HepG2 (cell line): ENCODE results near the gene C11orf24. TPM values are rescaled to one million over a fixed set of nuclear protein-coding genes. Genes with fewer than 3 reads are reported as not detected.

Source experiments
- AHR ChIP-seq: IDR thresholded peaks from 2 replicates; pipeline ENCODE4 v1.6.1; 2018; ENCODE audit warnings: missing genetic modification reagents, missing compliant biosample characterization
- CEBPB ChIP-seq: IDR thresholded peaks from 2 replicates; pipeline ENCODE4 v1.6.1; 2011; ENCODE audit warnings: low read depth, low read length, improper control_type of control experiment, borderline replicate concordance
- CREBL2 ChIP-seq: sonication (generic); formaldehyde crosslinking; IDR thresholded peaks from 2 replicates; pipeline ENCODE4 v1.8.1; 2023; ENCODE audit warnings: missing genetic modification reagents, mild to moderate bottlenecking, borderline replicate concordance
- E2F2 ChIP-seq: sonication (generic); formaldehyde crosslinking; IDR thresholded peaks from 2 replicates; pipeline ENCODE4 v1.4.0; 2020; ENCODE audit warnings: missing genetic modification reagents, borderline replicate concordance
- HNF4G ChIP-seq, 2 experiments: sonication (generic) in 1 of 2; formaldehyde crosslinking in 1 of 2; IDR thresholded peaks; 2 replicates each; pipeline versions ENCODE4 v1.4.0 to v1.6.1; 2011 to 2020; ENCODE audit warnings: borderline replicate concordance in 2 of 2, low read depth in 2 of 2, mild to moderate bottlenecking in 2 of 2, low read length in 1 of 2, missing genetic modification reagents in 1 of 2, moderate library complexity in 1 of 2
- MEIS2 ChIP-seq: sonication (generic); formaldehyde crosslinking; IDR thresholded peaks from 2 replicates; pipeline ENCODE4 v1.9.0; 2021; ENCODE audit warnings: mild to moderate bottlenecking, missing genetic modification reagents
- NCOA1 ChIP-seq: sonication (generic); formaldehyde crosslinking; IDR thresholded peaks from 2 replicates; pipeline ENCODE4 v1.9.0; 2021; ENCODE audit warnings: missing genetic modification reagents
- PHF5A ChIP-seq: IDR thresholded peaks from one replicate; pipeline ENCODE4 v1.6.1; 2018; ENCODE audit warnings: low read depth, missing genetic modification reagents; ENCODE audit not compliant: unreplicated experiment
- SETDB1 ChIP-seq: sonication (generic); formaldehyde crosslinking; IDR thresholded peaks from 2 replicates; pipeline ENCODE4 v1.5.1; 2020; ENCODE audit warnings: missing genetic modification reagents, mild to moderate bottlenecking, borderline replicate concordance
- STAT5B ChIP-seq: sonication (generic); formaldehyde crosslinking; IDR thresholded peaks from 2 replicates; pipeline ENCODE4 v1.4.0; 2020; ENCODE audit warnings: missing genetic modification reagents
- ZEB1 ChIP-seq: IDR thresholded peaks from 2 replicates; pipeline ENCODE4 v1.6.1; 2012; ENCODE audit warnings: mild to moderate bottlenecking, low read depth, inconsistent platforms; ENCODE audit not compliant: insufficient replicate concordance
- ZNF138 ChIP-seq: sonication (generic); formaldehyde crosslinking; IDR thresholded peaks from 2 replicates; pipeline ENCODE4 v1.5.0; 2020; ENCODE audit warnings: mild to moderate bottlenecking, low read depth, missing genetic modification reagents
- ZNF264 ChIP-seq: sonication (generic); formaldehyde crosslinking; IDR thresholded peaks from 2 replicates; pipeline ENCODE4 v1.4.0; 2020; ENCODE audit warnings: missing genetic modification reagents
- ZNF367 ChIP-seq: sonication (generic); formaldehyde crosslinking; IDR thresholded peaks from 2 replicates; pipeline ENCODE4 v1.4.0; 2020; ENCODE audit warnings: missing genetic modification reagents, borderline replicate concordance
- ZNF543 ChIP-seq: sonication (generic); formaldehyde crosslinking; IDR thresholded peaks from 2 replicates; pipeline ENCODE4 v1.4.0; 2020; ENCODE audit warnings: mild to moderate bottlenecking, missing genetic modification reagents
- ZNF570 ChIP-seq: sonication (generic); formaldehyde crosslinking; IDR thresholded peaks from 2 replicates; pipeline ENCODE4 v1.4.0; 2020; ENCODE audit warnings: mild to moderate bottlenecking, missing genetic modification reagents, borderline replicate concordance
- ZNF576 ChIP-seq: sonication (generic); formaldehyde crosslinking; IDR thresholded peaks from 2 replicates; pipeline ENCODE4 v1.4.0; 2020; ENCODE audit warnings: mild to moderate bottlenecking, missing genetic modification reagents
- ZNF780A ChIP-seq: sonication (generic); formaldehyde crosslinking; IDR thresholded peaks from 2 replicates; pipeline ENCODE4 v1.8.0; 2022; ENCODE audit warnings: mild to moderate bottlenecking, missing genetic modification reagents, moderate library complexity
- ZNF839 ChIP-seq: sonication (generic); formaldehyde crosslinking; IDR thresholded peaks from 2 replicates; pipeline ENCODE4 v1.4.0; 2020; ENCODE audit warnings: missing genetic modification reagents, mild to moderate bottlenecking, borderline replicate concordance
- polyA plus RNA-seq, 8 experiments: library from polyadenylated mRNA; depleted of rRNA in 3 of 8; stranded (reverse) in 7 of 8; unstranded in 1 of 8; fragments of >200 nt; fragmentation: Illumina TruSeq in 4 of 8; extraction: Trizol in 4 of 8; gene quantifications; 2 replicates each; pipeline versions ENCODE4 v1.2.1 to v1.2.3, GENCODE V29; 2011 to 2016; ENCODE audit warnings: low read depth in 4 of 8, missing spikeins in 1 of 8, mixed read lengths in 1 of 8; ENCODE audit not compliant: insufficient read depth in 1 of 8
- total RNA-seq, 5 experiments: library from RNA; depleted of rRNA; stranded (reverse); fragments of >200 nt; fragmentation: Illumina TruSeq; extraction: Trizol; gene quantifications; 2 replicates each; pipeline ENCODE4 v1.2.3, GENCODE V29; 2016; ENCODE audit warnings: low read depth in 1 of 5
- TF ChIP-seq, protein P1 (sequence below): sonication (generic); formaldehyde crosslinking; IDR thresholded peaks from 2 replicates; pipeline ENCODE4 v1.4.0; 2020; ENCODE audit warnings: low read depth, missing genetic modification reagents
- TF ChIP-seq, protein P2 (sequence below): sonication (generic); formaldehyde crosslinking; IDR thresholded peaks from 2 replicates; pipeline ENCODE4 v1.4.0; 2020; ENCODE audit warnings: mild to moderate bottlenecking, low read depth, missing genetic modification reagents

Gene C11orf24
- total and polyA plus RNA-seq, 2 of the 13 experiments (the other 11 are each of a cell fraction or from before 2014, with no cell fraction given) = 52.9 to 55.5 TPM

GRCh38 chr11:68271781-68272608 is at the start of gene C11orf24 (continued):
- TF ChIP-seq ZNF367 (CRISPR knock-in tag) (no peak), PHF5A (no peak), ZNF570 (CRISPR knock-in tag) (no peak), E2F2 (CRISPR knock-in tag) (no peak; the same call in 1 of the 2 replicates), ZNF780A (CRISPR knock-in tag) (no peak), ZNF576 (0 out of 2 replicates have a peak, but pooled peaks have one; percentile 26), STAT5B (CRISPR knock-in tag) (0 out of 2 replicates have a peak, but pooled peaks have one; percentile 44), MEIS2 (CRISPR knock-in tag) (no peak), HNF4G (IDR thresholded peaks at IDR 0.05; ENCODE audit: borderline replicate concordance, low read depth, low read length) (peak; percentile 38; the same call in 1 of the 2 replicates), HNF4G (CRISPR knock-in tag; IDR thresholded peaks at IDR 0.05; ENCODE audit: borderline replicate concordance, low read depth) (no peak), AHR (0 out of 2 replicates have a peak, but pooled peaks have one; percentile 46), NCOA1 (CRISPR knock-in tag) (0 out of 2 replicates have a peak, but pooled peaks have one; percentile 51), CREBL2 (CRISPR knock-in tag) (no peak), CEBPB (no peak), ZEB1 (no peak), ZNF264 (peak; percentile 38; the same call in 1 of the 2 replicates), ZNF543 (CRISPR knock-in tag) (peak; percentile 60; the same call in 1 of the 2 replicates), SETDB1 (CRISPR knock-in tag) (no peak), ZNF839 (CRISPR knock-in tag) (no peak), ZNF138 (CRISPR knock-in tag) (no peak)
- TF ChIP-seq, protein P1, sequence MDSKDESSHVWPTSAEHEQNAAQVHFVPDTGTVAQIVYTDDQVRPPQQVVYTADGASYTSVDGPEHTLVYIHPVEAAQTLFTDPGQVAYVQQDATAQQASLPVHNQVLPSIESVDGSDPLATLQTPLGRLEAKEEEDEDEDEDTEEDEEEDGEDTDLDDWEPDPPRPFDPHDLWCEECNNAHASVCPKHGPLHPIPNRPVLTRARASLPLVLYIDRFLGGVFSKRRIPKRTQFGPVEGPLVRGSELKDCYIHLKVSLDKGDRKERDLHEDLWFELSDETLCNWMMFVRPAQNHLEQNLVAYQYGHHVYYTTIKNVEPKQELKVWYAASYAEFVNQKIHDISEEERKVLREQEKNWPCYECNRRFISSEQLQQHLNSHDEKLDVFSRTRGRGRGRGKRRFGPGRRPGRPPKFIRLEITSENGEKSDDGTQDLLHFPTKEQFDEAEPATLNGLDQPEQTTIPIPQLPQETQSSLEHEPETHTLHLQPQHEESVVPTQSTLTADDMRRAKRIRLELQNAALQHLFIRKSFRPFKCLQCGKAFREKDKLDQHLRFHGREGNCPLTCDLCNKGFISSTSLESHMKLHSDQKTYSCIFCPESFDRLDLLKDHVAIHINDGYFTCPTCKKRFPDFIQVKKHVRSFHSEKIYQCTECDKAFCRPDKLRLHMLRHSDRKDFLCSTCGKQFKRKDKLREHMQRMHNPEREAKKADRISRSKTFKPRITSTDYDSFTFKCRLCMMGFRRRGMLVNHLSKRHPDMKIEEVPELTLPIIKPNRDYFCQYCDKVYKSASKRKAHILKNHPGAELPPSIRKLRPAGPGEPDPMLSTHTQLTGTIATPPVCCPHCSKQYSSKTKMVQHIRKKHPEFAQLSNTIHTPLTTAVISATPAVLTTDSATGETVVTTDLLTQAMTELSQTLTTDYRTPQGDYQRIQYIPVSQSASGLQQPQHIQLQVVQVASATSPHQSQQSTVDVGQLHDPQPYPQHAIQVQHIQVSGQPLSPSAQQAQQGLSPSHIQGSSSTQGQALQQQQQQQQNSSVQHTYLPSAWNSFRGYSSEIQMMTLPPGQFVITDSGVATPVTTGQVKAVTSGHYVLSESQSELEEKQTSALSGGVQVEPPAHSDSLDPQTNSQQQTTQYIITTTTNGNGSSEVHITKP (CRISPR knock-in tag) = no peak
- TF ChIP-seq, protein P2, sequence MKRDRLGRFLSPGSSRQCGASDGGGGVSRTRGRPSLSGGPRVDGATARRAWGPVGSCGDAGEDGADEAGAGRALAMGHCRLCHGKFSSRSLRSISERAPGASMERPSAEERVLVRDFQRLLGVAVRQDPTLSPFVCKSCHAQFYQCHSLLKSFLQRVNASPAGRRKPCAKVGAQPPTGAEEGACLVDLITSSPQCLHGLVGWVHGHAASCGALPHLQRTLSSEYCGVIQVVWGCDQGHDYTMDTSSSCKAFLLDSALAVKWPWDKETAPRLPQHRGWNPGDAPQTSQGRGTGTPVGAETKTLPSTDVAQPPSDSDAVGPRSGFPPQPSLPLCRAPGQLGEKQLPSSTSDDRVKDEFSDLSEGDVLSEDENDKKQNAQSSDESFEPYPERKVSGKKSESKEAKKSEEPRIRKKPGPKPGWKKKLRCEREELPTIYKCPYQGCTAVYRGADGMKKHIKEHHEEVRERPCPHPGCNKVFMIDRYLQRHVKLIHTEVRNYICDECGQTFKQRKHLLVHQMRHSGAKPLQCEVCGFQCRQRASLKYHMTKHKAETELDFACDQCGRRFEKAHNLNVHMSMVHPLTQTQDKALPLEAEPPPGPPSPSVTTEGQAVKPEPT = no peak; the same call in none of the 2 replicates
